ENCODE data around the gene UGT1A4.
A peak's percentile ranks its signal among the peaks of the same experiment; 100 is the strongest.
"Not testable (repeated sequence)": the region's sequence is repeated elsewhere in the genome, so short reads cannot be mapped to it uniquely, and the experiment has no call there.

Gene UGT1A4

DNA sequence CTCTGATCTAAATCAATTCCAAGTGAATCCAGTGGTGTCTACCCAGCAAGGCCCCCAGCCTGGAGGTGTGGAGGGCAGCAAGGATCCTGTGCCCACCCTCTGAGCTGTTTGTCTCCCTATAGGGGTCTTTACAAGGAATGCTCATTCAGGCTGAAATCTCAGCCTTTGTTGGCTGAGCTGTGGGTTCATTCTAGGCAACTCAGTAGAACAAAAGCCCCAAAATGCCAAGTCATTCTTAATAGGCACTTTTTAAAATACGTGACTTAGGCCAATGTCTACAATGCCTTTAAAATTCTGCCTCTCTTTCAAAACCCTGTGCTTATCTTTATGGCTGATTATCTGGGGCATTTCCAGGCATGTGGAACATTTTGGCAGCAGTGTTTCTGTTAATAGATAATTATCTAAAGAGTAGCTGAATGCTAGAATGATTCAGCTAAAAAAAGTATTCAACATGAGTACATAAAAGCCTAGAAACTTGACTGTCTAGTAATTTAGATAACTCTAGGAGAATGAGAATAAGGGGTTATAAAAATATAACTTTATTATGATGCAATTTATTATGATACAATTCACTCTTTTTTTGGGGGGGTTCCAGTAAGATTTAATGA lies 18.4 kb upstream of the UGT1A4 start:
- DNase-seq (ENCODE audit: low spot score) = no peak

DNA sequence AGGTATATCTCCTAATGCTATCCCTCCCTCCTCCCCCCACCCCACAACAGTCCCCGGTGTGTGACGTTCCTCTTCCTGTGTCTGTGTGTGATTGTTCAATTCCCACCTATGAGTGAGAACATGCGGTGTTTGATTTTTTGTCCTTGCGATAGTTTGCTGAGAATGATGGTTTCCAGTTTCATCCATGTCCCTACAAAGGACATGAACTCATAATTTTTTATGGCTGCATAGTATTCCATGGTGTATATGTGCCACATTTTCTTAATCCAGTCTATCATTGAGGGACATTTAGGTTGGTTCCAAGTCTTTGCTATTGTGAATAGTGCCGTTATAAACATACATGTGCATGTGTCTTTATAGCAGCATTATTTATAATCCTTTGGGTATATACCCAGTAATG lies 17.7 kb upstream of the UGT1A4 start:
- not testable (repeated sequence) for DNase-seq (ENCODE audit: low spot score)

DNA sequence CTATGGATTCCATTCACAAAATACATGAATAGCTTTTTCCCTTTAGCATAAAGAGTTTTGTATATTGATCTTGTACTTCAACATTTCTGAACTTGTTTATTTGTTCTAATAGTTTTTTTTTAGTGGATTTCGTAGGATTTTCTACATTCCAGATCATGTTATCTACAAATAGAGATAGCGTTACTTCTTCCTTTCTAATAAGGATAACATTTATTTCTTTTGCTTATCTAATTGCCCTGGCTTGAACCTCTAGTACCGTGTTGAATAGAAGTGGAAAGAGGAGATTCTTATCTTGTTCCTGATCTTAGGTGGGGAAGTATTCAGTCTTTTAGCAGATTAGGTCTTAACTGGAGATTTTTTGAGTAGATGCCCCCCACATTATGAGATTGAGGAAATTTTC lies 16.3 kb upstream of the UGT1A4 start:
- no peak for DNase-seq (ENCODE audit: low spot score)

GRCh38 chr2:233705911-233706506 lies 12.5 kb upstream of the UGT1A4 start:
- DNase-seq (ENCODE audit: low spot score) = no peak

DNA sequence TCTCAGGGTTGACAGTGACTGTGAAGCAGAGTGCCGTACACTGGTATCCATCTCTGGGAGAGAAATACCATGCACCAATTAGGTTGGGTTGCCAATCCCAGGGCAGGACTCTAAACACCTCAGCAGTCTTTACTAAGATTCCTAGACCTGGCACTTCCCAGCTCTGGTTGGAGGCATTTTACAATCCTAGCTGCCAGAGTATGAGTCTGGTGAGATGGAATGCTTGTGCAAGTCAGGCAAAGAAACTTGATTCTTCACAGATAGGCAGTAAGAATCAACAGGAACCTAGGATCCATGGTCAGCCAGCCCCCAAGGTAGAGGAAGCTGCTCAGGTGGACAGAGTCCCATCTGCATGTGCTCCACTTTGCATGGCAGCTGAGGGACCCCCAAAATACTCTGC lies 11.8 kb upstream of the UGT1A4 start:
- DNase-seq (ENCODE audit: low spot score) = no peak

GRCh38 chr2:233707940-233708644 lies 10.4 kb upstream of the UGT1A4 start:
- no peak for DNase-seq (ENCODE audit: low spot score)

- no peak for DNase-seq (ENCODE audit: low spot score)
Measured at GRCh38 chr2:233708942-233709341, 9.6 kb upstream of the UGT1A4 start.

DNA sequence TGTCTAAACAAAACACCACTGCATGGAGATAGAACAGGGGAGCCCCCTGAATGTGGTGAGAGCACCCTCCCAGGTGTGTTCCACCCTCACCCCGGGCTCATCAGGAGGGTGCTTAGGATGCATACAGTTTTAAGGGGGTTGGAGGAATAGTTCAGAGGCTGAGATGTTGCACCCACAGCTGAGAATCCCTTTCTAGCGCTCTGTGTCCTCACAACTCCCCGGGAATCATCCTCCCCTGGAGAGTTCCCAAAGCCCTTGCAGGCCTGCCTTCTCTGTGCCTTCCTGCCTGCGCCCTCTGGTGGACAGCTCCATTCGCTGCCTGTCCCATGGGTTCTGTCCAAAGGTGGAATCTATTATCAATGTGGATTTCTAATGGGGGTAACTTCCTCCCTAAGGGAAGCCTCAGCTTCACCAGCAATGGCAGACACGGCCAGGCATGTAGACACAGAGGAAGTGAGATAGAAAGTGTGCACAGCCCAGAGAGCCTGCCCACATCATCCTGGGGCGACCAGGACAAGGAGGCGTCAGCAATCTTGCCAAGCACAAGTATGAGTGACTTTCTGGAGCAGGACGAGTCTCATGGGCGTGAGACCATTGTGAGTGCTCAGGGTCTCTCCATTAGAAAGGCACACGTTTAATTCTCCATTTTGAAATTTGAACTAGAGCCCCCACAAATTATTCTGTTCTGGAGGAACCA lies 7.1 kb upstream of the UGT1A4 start:
- DNase-seq (ENCODE audit: low spot score) = peak; percentile 52

- no peak for DNase-seq (ENCODE audit: low spot score)
Measured at GRCh38 chr2:233712611-233713261, 5.8 kb upstream of the UGT1A4 start, which contains the start of gene UGT1A5. Gene UGT1A5, plus strand, starts transcription at chr2:233712907. Its CDS starts 85 bp downstream, at chr2:233712992.

- DNase-seq (ENCODE audit: low spot score) = no peak
Measured at GRCh38 chr2:233713262-233713615, 5.3 kb upstream of the UGT1A4 start.

- no peak for DNase-seq (ENCODE audit: low spot score)
Measured at GRCh38 chr2:233714121-233714520, 4.4 kb upstream of the UGT1A4 start.

- DNase-seq (ENCODE audit: low spot score) = no peak
Measured at GRCh38 chr2:233728723-233729301, 10.3 kb downstream of the UGT1A4 start, which contains the start of gene UGT1A3. Gene UGT1A3, plus strand, starts transcription at chr2:233729042. Its CDS starts 85 bp downstream, at chr2:233729127.

- DNase-seq (ENCODE audit: low spot score) = not testable (repeated sequence)
Measured at GRCh38 chr2:233736868-233737653, 18.5 kb downstream of the UGT1A4 start.

DNA sequence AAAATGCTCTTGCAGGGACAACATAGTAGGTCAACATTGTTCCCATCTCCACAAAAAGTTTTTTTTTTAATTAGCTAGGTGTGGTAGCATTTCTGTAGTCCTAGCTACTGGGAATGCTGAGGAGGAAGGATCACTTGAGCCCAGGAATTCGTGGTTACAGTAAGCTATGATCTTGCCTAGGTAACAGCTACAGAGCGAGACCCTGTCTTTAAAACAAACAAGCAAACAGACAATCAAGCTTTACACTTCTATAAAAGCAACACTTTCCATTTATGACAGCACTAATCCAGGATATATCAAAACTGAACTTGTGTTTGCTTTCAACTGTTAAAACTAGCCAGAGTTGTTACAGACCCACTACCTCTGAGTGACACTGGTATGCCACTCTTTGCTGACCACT lies 22.3 kb downstream of the UGT1A4 start:
- no peak for DNase-seq (ENCODE audit: low spot score)

- no peak for DNase-seq (ENCODE audit: low spot score)
Measured at GRCh38 chr2:233743464-233744259, 25.1 kb downstream of the UGT1A4 start.

- DNase-seq (ENCODE audit: low spot score) = no peak
Measured at GRCh38 chr2:233745073-233745755, 26.7 kb downstream of the UGT1A4 start.

DNA sequence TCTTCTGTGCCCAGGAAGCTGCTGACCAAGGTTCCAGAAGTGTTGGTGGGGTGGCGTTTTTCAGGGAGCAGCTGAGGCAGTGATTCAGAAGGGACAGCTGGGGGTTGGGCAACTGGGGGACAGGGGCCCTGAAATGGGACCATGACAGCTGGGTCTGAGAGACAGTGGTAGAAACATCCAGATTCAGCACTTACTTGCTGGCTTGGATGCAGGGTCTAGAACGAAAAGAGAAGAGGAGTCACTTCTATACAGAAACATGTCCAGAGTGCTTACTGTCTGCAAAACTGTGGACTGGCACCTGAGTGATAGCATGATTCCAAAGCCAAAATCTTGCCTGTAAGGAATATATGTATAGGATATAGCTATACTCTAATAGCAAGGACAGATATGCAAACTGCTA lies 27.3 kb downstream of the UGT1A4 start:
- DNase-seq (ENCODE audit: low spot score) = not testable (repeated sequence)

GRCh38 chr2:233746475-233747282 lies 28.1 kb downstream of the UGT1A4 start:
- no peak for DNase-seq (ENCODE audit: low spot score)

GRCh38 chr2:233747283-233747544 lies 28.7 kb downstream of the UGT1A4 start:
- no peak for DNase-seq (ENCODE audit: low spot score)
